Measurements from ENCODE around the gene MAL. TPM values are rescaled to one million over a fixed set of nuclear protein-coding genes. Genes with fewer than 3 reads are reported as not detected.
A peak's percentile ranks its signal among the peaks of the same experiment; 100 is the strongest.

MAL gene
- 0.49 TPM in 1 of 2 replicates, not detected in the other for total RNA-seq
- not detected in 2 replicates for polyA plus RNA-seq

DNA sequence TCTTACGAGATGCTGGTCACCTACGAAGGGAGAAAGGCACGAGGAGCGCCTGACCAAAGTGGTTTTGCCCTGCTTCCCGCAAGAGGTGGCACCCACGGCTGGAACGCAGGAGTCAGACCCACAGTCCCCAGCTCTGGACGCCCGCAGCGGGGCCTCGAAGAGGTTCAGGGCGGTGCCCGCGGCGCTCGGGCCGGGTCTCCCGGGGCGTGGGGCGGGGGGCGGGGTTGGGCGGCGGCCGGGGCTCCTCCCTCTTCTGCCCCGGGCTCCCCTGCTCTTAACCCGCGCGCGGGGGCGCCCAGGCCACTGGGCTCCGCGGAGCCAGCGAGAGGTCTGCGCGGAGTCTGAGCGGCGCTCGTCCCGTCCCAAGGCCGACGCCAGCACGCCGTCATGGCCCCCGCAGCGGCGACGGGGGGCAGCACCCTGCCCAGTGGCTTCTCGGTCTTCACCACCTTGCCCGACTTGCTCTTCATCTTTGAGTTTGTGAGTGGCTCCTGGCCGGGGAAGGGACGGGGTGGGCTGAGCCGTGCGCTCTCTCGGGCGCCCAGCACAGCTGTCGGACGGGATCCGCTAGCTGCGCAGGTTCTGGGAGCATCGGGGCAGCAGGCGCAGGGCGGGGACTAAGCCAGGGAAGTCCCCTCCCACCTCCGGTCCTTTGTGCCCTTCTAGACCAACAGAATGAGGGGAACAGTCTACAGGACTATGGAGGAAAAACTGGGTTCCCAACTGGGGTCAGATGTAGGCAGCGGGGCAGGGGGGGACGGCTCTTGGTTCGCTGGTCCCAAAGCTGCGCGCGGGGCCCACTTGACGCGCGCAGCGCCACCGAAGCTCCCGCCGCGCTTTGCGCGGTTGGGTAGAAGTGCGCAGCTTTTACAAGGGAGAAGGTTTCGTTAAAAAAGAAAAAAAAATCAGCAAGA, at the start of gene MAL:
MAL (plus strand) TSS at position 303 of the 914 bp plus-strand sequence; CDS start at position 388, 85 bp downstream.
- no peaks in the 10 kb centered on the region for H3K36me3 ChIP-seq
- H3K9me3 ChIP-seq (ENCODE audit: low read depth): no peaks in the 10 kb centered on the region
- DNase-seq (ENCODE audit: low read depth in 1 of 2, low spot score in 1 of 2): peak; percentile 19 to 38
- peaks cover 10% of the 10 kb centered on the region for H3K4me1 ChIP-seq (ENCODE audit: low read depth)
- no peak within 1 kb of the TSS for H3K27ac ChIP-seq
- peak within 1 kb of the TSS; percentile 38 for H3K4me3 ChIP-seq
- peaks cover 83% of the 10 kb centered on the region for H3K27me3 ChIP-seq
- TF ChIP-seq CTCF (IDR thresholded peaks at IDR 0.05; ENCODE audit: low read depth, low read length): no peak

GRCh38 chr2:94977826-94978225, 47.7 kb upstream of the MAL start:
- no peak for TF ChIP-seq CTCF (IDR thresholded peaks at IDR 0.05; ENCODE audit: low read depth, low read length)
- no peak overlapping the region for H3K27ac ChIP-seq
- H3K9me3 ChIP-seq (ENCODE audit: low read depth): peaks cover 4% of the 10 kb centered on the region
- no peaks in the 10 kb centered on the region for H3K36me3 ChIP-seq
- H3K4me3 ChIP-seq: no peak overlapping the region
- no peaks in the 10 kb centered on the region for H3K4me1 ChIP-seq (ENCODE audit: low read depth)
- no peak for DNase-seq (ENCODE audit: low read depth in 1 of 2, low spot score in 1 of 2)
- no peaks in the 10 kb centered on the region for H3K27me3 ChIP-seq

GRCh38 chr2:94978917-94979316, 46.6 kb upstream of the MAL start:
- no peaks in the 10 kb centered on the region for H3K4me1 ChIP-seq (ENCODE audit: low read depth)
- H3K4me3 ChIP-seq: no peak overlapping the region
- H3K36me3 ChIP-seq: no peaks in the 10 kb centered on the region
- H3K9me3 ChIP-seq (ENCODE audit: low read depth): no peaks in the 10 kb centered on the region
- H3K27ac ChIP-seq: no peak overlapping the region
- no peak for TF ChIP-seq CTCF (IDR thresholded peaks at IDR 0.05; ENCODE audit: low read depth, low read length)
- H3K27me3 ChIP-seq: no peaks in the 10 kb centered on the region
- no peak for DNase-seq (ENCODE audit: low read depth in 1 of 2, low spot score in 1 of 2)

GRCh38 chr2:94979406-94980375, 45.8 kb upstream of the MAL start:
- no peaks in the 10 kb centered on the region for H3K27me3 ChIP-seq
- no peaks in the 10 kb centered on the region for H3K4me1 ChIP-seq (ENCODE audit: low read depth)
- H3K9me3 ChIP-seq (ENCODE audit: low read depth): no peaks in the 10 kb centered on the region
- DNase-seq (ENCODE audit: low read depth in 1 of 2, low spot score in 1 of 2): no peak
- TF ChIP-seq CTCF (IDR thresholded peaks at IDR 0.05; ENCODE audit: low read depth, low read length): no peak
- no peak overlapping the region for H3K4me3 ChIP-seq
- no peak overlapping the region for H3K27ac ChIP-seq
- no peaks in the 10 kb centered on the region for H3K36me3 ChIP-seq

GRCh38 chr2:94980406-94980805, 45.1 kb upstream of the MAL start:
- H3K27ac ChIP-seq: no peak overlapping the region
- H3K27me3 ChIP-seq: no peaks in the 10 kb centered on the region
- H3K36me3 ChIP-seq: no peaks in the 10 kb centered on the region
- no peak for DNase-seq (ENCODE audit: low read depth in 1 of 2, low spot score in 1 of 2)
- H3K4me1 ChIP-seq (ENCODE audit: low read depth): no peaks in the 10 kb centered on the region
- TF ChIP-seq CTCF (IDR thresholded peaks at IDR 0.05; ENCODE audit: low read depth, low read length): no peak
- H3K4me3 ChIP-seq: no peak overlapping the region
- no peaks in the 10 kb centered on the region for H3K9me3 ChIP-seq (ENCODE audit: low read depth)
